SK-N-MC (cell line): Measurements from ENCODE around the gene METTL1.

Experiments
- DNase-seq: peaks from one replicate; pipeline ENCODE4 v3.0.0-alpha.2; 2011; ENCODE audit warnings: low read depth, low spot score
- H3K27ac ChIP-seq: fragments of 200-600 bp; sonication (generic); 2 replicates; pipeline ENCODE4 v1.5.1; 2016; ENCODE audit warnings: mixed run types
- H3K36me3 ChIP-seq: fragments of 200-600 bp; sonication (generic); 2 replicates; pipeline ENCODE4 v1.6.1; 2017; ENCODE audit warnings: antibody characterized with exemption, low read length, mixed read lengths; ENCODE audit not compliant: insufficient read depth
- H3K4me3 ChIP-seq: fragments of 200-600 bp; sonication (generic); 2 replicates; pipeline ENCODE4 v1.5.1; 2016
- H3K9ac ChIP-seq: fragments of 200-600 bp; sonication (generic); 2 replicates; pipeline ENCODE4 v1.8.0; 2017; ENCODE audit warnings: mixed run types, mixed read lengths; ENCODE audit not compliant: insufficient read length
- H3K9me3 ChIP-seq: fragments of 200-600 bp; sonication (generic); 2 replicates; pipeline ENCODE4 v1.6.1; 2017; ENCODE audit warnings: low read depth, mild to moderate bottlenecking, antibody characterized with exemption, low read length, moderate library complexity, mixed read lengths
- EZH2 ChIP-seq: fragments of 200-600 bp; sonication (generic); IDR thresholded peaks from one replicate; pipeline ENCODE4 v1.6.1; 2017; ENCODE audit warnings: antibody characterized with exemption
- FOXP2 ChIP-seq: optimal IDR thresholded peaks from 2 replicates; pipeline ENCODE3; 2011; ENCODE audit warnings: mild to moderate bottlenecking, moderate library complexity; ENCODE audit not compliant: insufficient read depth; ENCODE audit errors: extremely low read length, control extremely low read depth
- POLR2AphosphoS5 ChIP-seq: IDR thresholded peaks from 2 replicates; pipeline ENCODE4 v1.6.1; 2012; ENCODE audit warnings: mild to moderate bottlenecking, low read depth, low read length, borderline replicate concordance

METTL1 gene

GRCh38 chr12:57782608-57783465 is 10.9 kb upstream of the METTL1 start, which contains the start of gene TSFM:
Gene TSFM, plus strand, starts transcription at chr12:57782787. Its CDS starts 15 bp downstream, at chr12:57782802.
- peak; percentile 81 for DNase-seq
- H3K4me3 ChIP-seq: peak within 1 kb of the TSS; percentile 87
- peaks cover 31% of the 10 kb centered on the region for H3K36me3 ChIP-seq
- TF ChIP-seq EZH2 (no peak), FOXP2 (peak; percentile 96), POLR2AphosphoS5 (peak; percentile 96)
- H3K9me3 ChIP-seq: no peaks in the 10 kb centered on the region
- peak within 1 kb of the TSS; percentile 91 for H3K9ac ChIP-seq
- no peak within 1 kb of the TSS for H3K27ac ChIP-seq

- DNase-seq: no peak
- H3K9ac ChIP-seq: peak overlapping the region; percentile 24
- H3K36me3 ChIP-seq: peaks cover 25% of the 10 kb centered on the region
- H3K27ac ChIP-seq: no peak overlapping the region
- no peak for TF ChIP-seq FOXP2
- no peak for TF ChIP-seq EZH2
- TF ChIP-seq POLR2AphosphoS5: no peak
- H3K4me3 ChIP-seq: peak overlapping the region; percentile 87
- H3K9me3 ChIP-seq: no peaks in the 10 kb centered on the region
Measured at GRCh38 chr12:57782243-57782607, 10.3 kb upstream of the METTL1 start.

GRCh38 chr12:57781801-57782200 is 9.9 kb upstream of the METTL1 start:
- peaks cover 21% of the 10 kb centered on the region for H3K36me3 ChIP-seq
- no peak overlapping the region for H3K27ac ChIP-seq
- TF ChIP-seq POLR2AphosphoS5 (no peak), FOXP2 (no peak), EZH2 (no peak)
- no peak overlapping the region for H3K4me3 ChIP-seq
- H3K9me3 ChIP-seq: no peaks in the 10 kb centered on the region
- no peak for DNase-seq
- H3K9ac ChIP-seq: no peak overlapping the region

- no peak overlapping the region for H3K4me3 ChIP-seq
- H3K27ac ChIP-seq: no peak overlapping the region
- H3K9me3 ChIP-seq: no peaks in the 10 kb centered on the region
- H3K9ac ChIP-seq: no peak overlapping the region
- DNase-seq: no peak
- TF ChIP-seq EZH2 (no peak), POLR2AphosphoS5 (no peak), FOXP2 (no peak)
- H3K36me3 ChIP-seq: peaks cover 15% of the 10 kb centered on the region
Measured at GRCh38 chr12:57781244-57781643, 9.3 kb upstream of the METTL1 start.

- peaks cover 7% of the 10 kb centered on the region for H3K36me3 ChIP-seq
- H3K9me3 ChIP-seq: no peaks in the 10 kb centered on the region
- H3K4me3 ChIP-seq: no peak overlapping the region
- DNase-seq: no peak
- H3K27ac ChIP-seq: no peak overlapping the region
- H3K9ac ChIP-seq: no peak overlapping the region
- no peak for TF ChIP-seq EZH2
Measured at GRCh38 chr12:57780284-57780897, 8.5 kb upstream of the METTL1 start.

GRCh38 chr12:57779736-57780135 is 7.8 kb upstream of the METTL1 start:
- no peak overlapping the region for H3K4me3 ChIP-seq
- no peak for DNase-seq
- TF ChIP-seq POLR2AphosphoS5 (no peak), FOXP2 (no peak), EZH2 (no peak)
- no peak overlapping the region for H3K27ac ChIP-seq
- H3K9ac ChIP-seq: no peak overlapping the region
- H3K36me3 ChIP-seq: peaks cover 4% of the 10 kb centered on the region
- no peaks in the 10 kb centered on the region for H3K9me3 ChIP-seq

GRCh38 chr12:57777911-57778310 is 6.0 kb upstream of the METTL1 start:
- Histone ChIP-seq H3K27ac (no peak overlapping the region), H3K4me3 (no peak overlapping the region), H3K36me3 (no peaks in the 10 kb centered on the region), H3K9ac (no peak overlapping the region), H3K9me3 (no peaks in the 10 kb centered on the region)
- DNase-seq: no peak
- TF ChIP-seq FOXP2 (no peak), EZH2 (no peak), POLR2AphosphoS5 (no peak)

- Histone ChIP-seq H3K9ac (no peak overlapping the region), H3K36me3 (no peaks in the 10 kb centered on the region), H3K27ac (no peak overlapping the region), H3K4me3 (no peak overlapping the region), H3K9me3 (no peaks in the 10 kb centered on the region)
- no peak for DNase-seq
- no peak for TF ChIP-seq EZH2
- no peak for TF ChIP-seq FOXP2
- TF ChIP-seq POLR2AphosphoS5: no peak
Measured at GRCh38 chr12:57777367-57777766, 5.5 kb upstream of the METTL1 start.
